ENCODE data around the gene CNTNAP4.

Gene CNTNAP4

GRCh38 chr16:76276745-76277438 is at the start of gene CNTNAP4:
Gene CNTNAP4 (plus strand): TSS chr16:76277401. CDS start chr16:76277663, 262 bp downstream.
- TF ChIP-seq FOXA1 (IDR thresholded peaks at IDR 0.05) (no peak), SUZ12 (IDR thresholded peaks at IDR 0.05) (no peak), ELF4 (IDR thresholded peaks at IDR 0.05) (no peak), BHLHE40 (IDR thresholded peaks at IDR 0.05; ENCODE audit: borderline replicate concordance) (no peak)
- peak; percentile 6 for DNase-seq (ENCODE audit: extremely low spot score)
- CTCF ChIA-PET = interaction anchor here (1.1 kb wide), 1 partner anchor 11 kb away, joined by 4 read pairs; no protein-coding TSS in a partner anchor
- POLR2A ChIA-PET = no interaction called here

GRCh38 chr16:76228546-76229146 is 48.6 kb upstream of the CNTNAP4 start:
- POLR2A ChIA-PET = no interaction called here
- TF ChIP-seq L3MBTL2 (conservative IDR thresholded peaks at IDR 0.05) = no peak
- TF ChIP-seq PKNOX1 (IDR thresholded peaks at IDR 0.05) = no peak
- TF ChIP-seq NFRKB (IDR thresholded peaks at IDR 0.05) = no peak
- no peak for TF ChIP-seq CTBP1 (IDR thresholded peaks at IDR 0.05; ENCODE audit: borderline replicate concordance)
- no peak for TF ChIP-seq ELF4 (IDR thresholded peaks at IDR 0.05)
- TF ChIP-seq FOXA1 (IDR thresholded peaks at IDR 0.05) = no peak
- TF ChIP-seq LEF1 (IDR thresholded peaks at IDR 0.05; ENCODE audit: borderline replicate concordance) = no peak
- no peak for TF ChIP-seq SUZ12 (IDR thresholded peaks at IDR 0.05)
- TF ChIP-seq ZNF384 (IDR thresholded peaks at IDR 0.05) = no peak
- CTCF ChIA-PET = no interaction called here
- DNase-seq (ENCODE audit: extremely low spot score) = no peak

- ChIA-PET CTCF (no interaction called here), POLR2A (no interaction called here)
- TF ChIP-seq ARNT (IDR thresholded peaks at IDR 0.05) (no peak), FOXM1 (IDR thresholded peaks at IDR 0.05; ENCODE audit: borderline replicate concordance) (no peak), SP1 (IDR thresholded peaks at IDR 0.05) (no peak), BHLHE40 (IDR thresholded peaks at IDR 0.05; ENCODE audit: borderline replicate concordance) (no peak), FOXA1 (IDR thresholded peaks at IDR 0.05) (no peak), PKNOX1 (IDR thresholded peaks at IDR 0.05) (no peak), CTBP1 (IDR thresholded peaks at IDR 0.05; ENCODE audit: borderline replicate concordance) (no peak), SUZ12 (IDR thresholded peaks at IDR 0.05) (no peak), NFRKB (IDR thresholded peaks at IDR 0.05) (no peak), ZNF384 (IDR thresholded peaks at IDR 0.05) (no peak), FOXK2 (IDR thresholded peaks at IDR 0.05) (no peak), L3MBTL2 (conservative IDR thresholded peaks at IDR 0.05) (no peak)
Observed at GRCh38 chr16:76232704-76233103, 44.5 kb upstream of the CNTNAP4 start.

GRCh38 chr16:76235025-76235424 is 42.2 kb upstream of the CNTNAP4 start:
- DNase-seq (ENCODE audit: extremely low spot score) = no peak
- TF ChIP-seq PKNOX1 (IDR thresholded peaks at IDR 0.05) (no peak), TARDBP (IDR thresholded peaks at IDR 0.05) (no peak), ELF4 (IDR thresholded peaks at IDR 0.05) (no peak), NFRKB (IDR thresholded peaks at IDR 0.05) (no peak), LEF1 (IDR thresholded peaks at IDR 0.05; ENCODE audit: borderline replicate concordance) (no peak), ZNF384 (IDR thresholded peaks at IDR 0.05) (no peak), SUZ12 (IDR thresholded peaks at IDR 0.05) (no peak), L3MBTL2 (conservative IDR thresholded peaks at IDR 0.05) (no peak), CTBP1 (IDR thresholded peaks at IDR 0.05; ENCODE audit: borderline replicate concordance) (no peak), BHLHE40 (IDR thresholded peaks at IDR 0.05; ENCODE audit: borderline replicate concordance) (no peak), FOXK2 (IDR thresholded peaks at IDR 0.05) (no peak), SP1 (IDR thresholded peaks at IDR 0.05) (no peak), FOXM1 (IDR thresholded peaks at IDR 0.05; ENCODE audit: borderline replicate concordance) (no peak), ARNT (IDR thresholded peaks at IDR 0.05) (no peak), HDGF (IDR thresholded peaks at IDR 0.05; ENCODE audit: borderline replicate concordance) (no peak), FOXA1 (IDR thresholded peaks at IDR 0.05) (no peak)
- POLR2A ChIA-PET = no interaction called here
- CTCF ChIA-PET = no interaction called here

More at GRCh38 chr16:76232704-76233103, 44.5 kb upstream of the CNTNAP4 start:
- no peak for DNase-seq (ENCODE audit: extremely low spot score)

- TF ChIP-seq L3MBTL2 (conservative IDR thresholded peaks at IDR 0.05) = no peak
- no peak for TF ChIP-seq SUZ12 (IDR thresholded peaks at IDR 0.05)
- TF ChIP-seq ARNT (IDR thresholded peaks at IDR 0.05) = no peak
- TF ChIP-seq HDGF (IDR thresholded peaks at IDR 0.05; ENCODE audit: borderline replicate concordance) = no peak
- TF ChIP-seq PKNOX1 (IDR thresholded peaks at IDR 0.05) = no peak
- TF ChIP-seq TARDBP (IDR thresholded peaks at IDR 0.05) = no peak
- TF ChIP-seq SP1 (IDR thresholded peaks at IDR 0.05) = no peak
- no peak for TF ChIP-seq LEF1 (IDR thresholded peaks at IDR 0.05; ENCODE audit: borderline replicate concordance)
- TF ChIP-seq ZNF384 (IDR thresholded peaks at IDR 0.05) = no peak
- TF ChIP-seq NFRKB (IDR thresholded peaks at IDR 0.05) = no peak
- TF ChIP-seq CTBP1 (IDR thresholded peaks at IDR 0.05; ENCODE audit: borderline replicate concordance) = no peak
- no peak for TF ChIP-seq BHLHE40 (IDR thresholded peaks at IDR 0.05; ENCODE audit: borderline replicate concordance)
- no peak for TF ChIP-seq FOXK2 (IDR thresholded peaks at IDR 0.05)
- TF ChIP-seq ELF4 (IDR thresholded peaks at IDR 0.05) = no peak
- TF ChIP-seq FOXM1 (IDR thresholded peaks at IDR 0.05; ENCODE audit: borderline replicate concordance) = no peak
- no peak for TF ChIP-seq FOXA1 (IDR thresholded peaks at IDR 0.05)
- ChIA-PET CTCF (no interaction called here), POLR2A (no interaction called here)
- no peak for DNase-seq (ENCODE audit: extremely low spot score)
Observed at GRCh38 chr16:76235426-76235825, 41.8 kb upstream of the CNTNAP4 start.
